Thyroid gland (tissue), 4 donors: ENCODE results near the gene AGTPBP1. TPM values are rescaled to one million over a fixed set of nuclear protein-coding genes. Genes with fewer than 3 reads are reported as not detected.
"Not testable (repeated sequence)": the region's sequence is repeated elsewhere in the genome, so short reads cannot be mapped to it uniquely, and the experiment has no call there.

Experiments
- DNase-seq, 2 donors: peaks; one replicate each; pipeline ENCODE4 v3.0.0-alpha.2; 2019
- H3K27ac ChIP-seq, 3 donors: fragments of 200-600 bp; sonication (generic); 1 replicate in 2 of 3; 2 replicates in 1 of 3; pipeline ENCODE4 v1.5.1; 2016 to 2019; ENCODE audit warnings: mild to moderate bottlenecking in 1 of 3, moderate library complexity in 1 of 3
- H3K27me3 ChIP-seq: fragments of 200-600 bp; sonication (generic); one replicate; pipeline ENCODE4 v1.5.1; 2019
- H3K36me3 ChIP-seq, 2 donors: fragments of 200-600 bp; sonication (generic); one replicate each; pipeline ENCODE4 v1.5.1; 2016 to 2019
- H3K4me1 ChIP-seq, 2 donors: fragments of 200-600 bp; sonication (generic); one replicate each; pipeline ENCODE4 v1.5.1; 2017 to 2019
- H3K4me3 ChIP-seq, 3 donors: fragments of 200-600 bp; sonication (generic); replicated peaks in 1 of 3; 1 replicate in 2 of 3; 2 replicates in 1 of 3; pipeline ENCODE4 v1.5.1; 2016; ENCODE audit warnings: mild to moderate bottlenecking in 1 of 3
- H3K9me3 ChIP-seq: fragments of 200-600 bp; sonication (generic); one replicate; pipeline ENCODE4 v1.5.1; 2017
- CTCF ChIP-seq, 6 experiments: fragments of 200-600 bp in 3 of 6; fragments of 450-650 bp in 3 of 6; sonication (generic) in 3 of 6; IDR thresholded peaks; one replicate each; pipeline ENCODE4 v1.5.1; 2016 to 2019; ENCODE audit warnings: antibody characterized with exemption in 6 of 6, mild to moderate bottlenecking in 2 of 6, inconsistent platforms in 1 of 6, moderate library complexity in 1 of 6
- POLR2A ChIP-seq, 2 donors: fragments of 450-650 bp; IDR thresholded peaks; one replicate each; pipeline ENCODE4 v1.6.1; 2017; ENCODE audit warnings: antibody characterized with exemption in 2 of 2, mild to moderate bottlenecking in 2 of 2, moderate library complexity in 1 of 2
- WGBS, 2 donors: methylation state at CpG; one replicate each; pipeline ENCODE4 v1.1.5; 2017; 5-methylcytosine and 5-hydroxymethylcytosine counted together
- intact Hi-C: fragments of 100-400 bp; cut with DNase I; formaldehyde crosslinking; loops from one replicate; pipeline ENCODE4 v1.15.1; 2023
- total RNA-seq, 4 donors: library from RNA; depleted of rRNA; stranded (reverse); fragments of >200 nt; gene quantifications; one replicate each; pipeline ENCODE4 v1.2.3, GENCODE V29; 2016

Gene AGTPBP1, protein sequence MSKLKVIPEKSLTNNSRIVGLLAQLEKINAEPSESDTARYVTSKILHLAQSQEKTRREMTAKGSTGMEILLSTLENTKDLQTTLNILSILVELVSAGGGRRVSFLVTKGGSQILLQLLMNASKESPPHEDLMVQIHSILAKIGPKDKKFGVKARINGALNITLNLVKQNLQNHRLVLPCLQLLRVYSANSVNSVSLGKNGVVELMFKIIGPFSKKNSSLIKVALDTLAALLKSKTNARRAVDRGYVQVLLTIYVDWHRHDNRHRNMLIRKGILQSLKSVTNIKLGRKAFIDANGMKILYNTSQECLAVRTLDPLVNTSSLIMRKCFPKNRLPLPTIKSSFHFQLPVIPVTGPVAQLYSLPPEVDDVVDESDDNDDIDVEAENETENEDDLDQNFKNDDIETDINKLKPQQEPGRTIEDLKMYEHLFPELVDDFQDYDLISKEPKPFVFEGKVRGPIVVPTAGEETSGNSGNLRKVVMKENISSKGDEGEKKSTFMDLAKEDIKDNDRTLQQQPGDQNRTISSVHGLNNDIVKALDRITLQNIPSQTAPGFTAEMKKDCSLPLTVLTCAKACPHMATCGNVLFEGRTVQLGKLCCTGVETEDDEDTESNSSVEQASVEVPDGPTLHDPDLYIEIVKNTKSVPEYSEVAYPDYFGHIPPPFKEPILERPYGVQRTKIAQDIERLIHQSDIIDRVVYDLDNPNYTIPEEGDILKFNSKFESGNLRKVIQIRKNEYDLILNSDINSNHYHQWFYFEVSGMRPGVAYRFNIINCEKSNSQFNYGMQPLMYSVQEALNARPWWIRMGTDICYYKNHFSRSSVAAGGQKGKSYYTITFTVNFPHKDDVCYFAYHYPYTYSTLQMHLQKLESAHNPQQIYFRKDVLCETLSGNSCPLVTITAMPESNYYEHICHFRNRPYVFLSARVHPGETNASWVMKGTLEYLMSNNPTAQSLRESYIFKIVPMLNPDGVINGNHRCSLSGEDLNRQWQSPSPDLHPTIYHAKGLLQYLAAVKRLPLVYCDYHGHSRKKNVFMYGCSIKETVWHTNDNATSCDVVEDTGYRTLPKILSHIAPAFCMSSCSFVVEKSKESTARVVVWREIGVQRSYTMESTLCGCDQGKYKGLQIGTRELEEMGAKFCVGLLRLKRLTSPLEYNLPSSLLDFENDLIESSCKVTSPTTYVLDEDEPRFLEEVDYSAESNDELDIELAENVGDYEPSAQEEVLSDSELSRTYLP
- 10 to 100 TPM; 18.2 to 23.3 (median 22.0) TPM for total RNA-seq

DNA sequence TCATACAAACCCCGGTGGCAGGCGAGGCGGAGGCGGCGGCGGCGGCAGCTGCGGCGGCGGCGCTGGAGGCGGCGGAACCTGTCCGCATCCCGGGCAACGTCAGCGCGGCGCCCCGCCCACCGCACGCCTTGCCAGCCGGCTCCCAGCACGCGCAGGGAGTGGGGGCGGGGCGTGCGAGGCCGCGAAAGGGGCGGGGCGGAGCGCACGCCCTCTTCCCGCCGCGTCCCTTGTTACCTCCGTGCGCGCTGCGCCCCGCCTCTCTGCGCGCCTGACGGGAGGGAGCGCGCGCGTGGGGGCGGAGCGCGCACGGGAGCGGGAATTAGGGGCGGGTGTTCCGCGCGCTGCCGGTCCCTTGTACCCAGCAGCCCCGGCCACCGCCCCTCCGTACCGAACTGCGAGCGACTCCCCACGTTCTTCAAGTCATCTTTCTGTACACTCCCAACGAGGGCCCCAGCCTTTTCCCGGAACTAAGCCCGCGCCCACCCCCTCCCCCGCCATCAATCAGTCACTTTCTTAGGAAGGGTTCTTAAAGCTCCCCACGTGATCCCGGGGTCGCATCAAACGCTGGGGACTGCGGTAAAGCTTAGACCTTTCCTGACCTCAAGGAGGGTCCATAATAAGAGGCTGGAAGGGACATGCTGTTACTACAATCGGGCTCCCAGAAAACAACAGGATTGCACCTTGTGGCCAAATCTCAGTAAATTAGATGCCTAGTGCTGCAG is at the start of gene AGTPBP1:
AGTPBP1 (minus strand) TSS at position 80 of the 722 bp plus-strand sequence. CDS start 29,421 bp downstream, outside the sequence.
- H3K9me3 ChIP-seq: no peaks in the 10 kb centered on the region
- DNase-seq: peak; percentile 95 to 97
- H3K36me3 ChIP-seq: no peaks in the 10 kb centered on the region
- peak within 1 kb of the TSS; percentile 49 to 96 (median 96) for H3K4me3 ChIP-seq
- peaks cover 3 to 4% of the 10 kb centered on the region in 2 donors for H3K4me1 ChIP-seq
- peak within 1 kb of the TSS; percentile 35 to 91 (median 78) for H3K27ac ChIP-seq
- intact Hi-C loops: loop anchor here (10.0 kb wide), 1 partner anchor 203 kb away; the partner anchor contains the start of gene NAA35
- TF ChIP-seq CTCF (IDR thresholded peaks at IDR 0.05) (peak in 1 of 6 experiments; percentile 29), POLR2A (IDR thresholded peaks at IDR 0.05) (peak in 1 of 2 donors; percentile 82)
- H3K27me3 ChIP-seq: no peaks in the 10 kb centered on the region
- WGBS, 2 donors: 1% methylated on average over 22 of the region's 77 CpGs

DNA sequence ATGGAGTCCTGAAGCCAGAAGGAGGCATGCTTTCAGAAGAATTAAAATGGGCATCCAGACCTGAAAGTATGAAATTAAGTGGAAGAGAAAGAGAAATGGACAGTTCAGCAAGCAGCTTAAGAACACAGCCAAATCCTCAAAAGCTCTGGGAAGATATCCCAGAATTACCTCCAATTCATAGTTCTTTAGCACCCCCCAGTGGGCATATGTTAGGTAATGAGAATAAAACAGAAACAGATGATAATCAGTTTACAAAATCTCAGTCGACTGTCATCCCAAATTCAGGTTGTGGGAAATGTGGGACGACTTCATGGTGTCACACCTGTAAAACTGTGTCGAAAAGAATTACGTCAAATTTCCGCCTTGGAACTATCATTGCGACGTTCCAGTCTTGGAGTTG is 44.4 kb upstream of the AGTPBP1 start:
- DNase-seq, H3K36me3 ChIP-seq, H3K9me3 ChIP-seq, H3K27me3 ChIP-seq, H3K27ac ChIP-seq, H3K4me1 ChIP-seq, H3K4me3 ChIP-seq, intact Hi-C loops: not testable (repeated sequence)
- TF ChIP-seq CTCF (IDR thresholded peaks at IDR 0.05): peak in 1 of 6 experiments; percentile 32
- WGBS, 2 donors: 9 to 13% methylated on average over 7 of the region's 7 CpGs

DNA sequence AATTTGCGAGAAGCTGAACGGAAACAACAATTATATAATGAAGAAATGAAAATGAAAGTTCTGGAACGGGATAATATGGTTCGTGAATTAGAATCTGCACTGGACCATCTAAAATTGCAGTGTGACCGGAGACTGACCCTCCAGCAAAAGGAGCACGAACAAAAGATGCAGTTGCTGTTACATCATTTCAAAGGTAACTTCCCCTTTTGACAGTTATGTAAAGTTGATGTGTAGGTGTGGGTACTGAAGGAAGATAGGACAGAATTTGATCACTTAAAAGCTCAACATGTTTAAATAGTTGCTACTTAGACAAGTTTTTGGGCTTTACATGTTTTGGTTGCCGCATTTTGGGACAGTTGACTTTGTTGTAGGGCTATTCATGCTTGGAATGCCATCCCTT is 32.1 kb upstream of the AGTPBP1 start:
- H3K27ac ChIP-seq, H3K4me1 ChIP-seq, H3K9me3 ChIP-seq, intact Hi-C loops, H3K36me3 ChIP-seq, H3K27me3 ChIP-seq, H3K4me3 ChIP-seq, DNase-seq: not testable (repeated sequence)
- WGBS, 2 donors: 79 to 83% methylated on average over 7 of the region's 7 CpGs

- H3K27me3 ChIP-seq, H3K4me1 ChIP-seq, H3K36me3 ChIP-seq, H3K9me3 ChIP-seq, H3K27ac ChIP-seq, DNase-seq, intact Hi-C loops, H3K4me3 ChIP-seq: not testable (repeated sequence)
- WGBS, 2 donors: 81 to 92% methylated on average over 3 of the region's 3 CpGs
Observed at GRCh38 chr9:85761802-85762201, 20.0 kb upstream of the AGTPBP1 start.

- H3K4me3 ChIP-seq, H3K9me3 ChIP-seq, H3K36me3 ChIP-seq, H3K4me1 ChIP-seq, H3K27me3 ChIP-seq, H3K27ac ChIP-seq, DNase-seq, intact Hi-C loops: not testable (repeated sequence)
- WGBS, 2 donors: 72 to 96% methylated on average over 2 of the region's 2 CpGs
Observed at GRCh38 chr9:85757716-85758115, 16.0 kb upstream of the AGTPBP1 start.

GRCh38 chr9:85756216-85756615 is 14.5 kb upstream of the AGTPBP1 start:
- WGBS, 2 donors: 95% methylated on average over 1 of the region's 1 CpG
- H3K9me3 ChIP-seq, H3K27ac ChIP-seq, H3K27me3 ChIP-seq, H3K4me3 ChIP-seq, intact Hi-C loops, H3K36me3 ChIP-seq, DNase-seq, H3K4me1 ChIP-seq: not testable (repeated sequence)
